OCI-LY3 (cell line): ENCODE results near the gene FAM156A.
"Not testable (repeated sequence)": the region's sequence is repeated elsewhere in the genome, so short reads cannot be mapped to it uniquely, and the experiment has no call there.

Experiments used
- CTCF ChIP-seq: fragments of 200-600, 300-600 bp; sonication (generic); IDR thresholded peaks from 2 replicates; pipeline ENCODE4 v1.5.1; 2014; ENCODE audit warnings: antibody characterized with exemption, low read length, low read depth
- EZH2phosphoT487 ChIP-seq: fragments of 200-600 bp; shearing (Covaris generic); IDR thresholded peaks from 2 replicates; pipeline ENCODE4 v1.6.1; 2018; ENCODE audit warnings: antibody characterized with exemption, mixed run types, low read depth

GRCh38 chrX:52990011-52990631 is 31.8 kb upstream of the FAM156A start:
- peak; percentile 49 for TF ChIP-seq CTCF
- TF ChIP-seq EZH2phosphoT487 = not testable (repeated sequence)
